ENCODE results near the gene ZNF276.
"Not testable (repeated sequence)": the region's sequence is repeated elsewhere in the genome, so short reads cannot be mapped to it uniquely, and the experiment has no call there.

The ZNF276 gene

GRCh38 chr16:89738072-89738377, 16.7 kb downstream of the ZNF276 start:
- DNase-seq = no peak

- no peak for DNase-seq
Measured at GRCh38 chr16:89738538-89739317, 17.4 kb downstream of the ZNF276 start.

- DNase-seq = no peak
Measured at GRCh38 chr16:89739383-89739782, 18.0 kb downstream of the ZNF276 start.

- DNase-seq = no peak
Measured at GRCh38 chr16:89741342-89742014, 20.1 kb downstream of the ZNF276 start.

GRCh38 chr16:89742948-89743347, 21.6 kb downstream of the ZNF276 start:
- DNase-seq = no peak

GRCh38 chr16:89744813-89745212, 23.5 kb downstream of the ZNF276 start:
- DNase-seq = no peak

- DNase-seq = no peak
Measured at GRCh38 chr16:89746043-89746442, 24.7 kb downstream of the ZNF276 start.

- DNase-seq = no peak
Measured at GRCh38 chr16:89748076-89748475, 26.7 kb downstream of the ZNF276 start.

- no peak for DNase-seq
Measured at GRCh38 chr16:89748921-89749320, 27.6 kb downstream of the ZNF276 start.

- no peak for DNase-seq
Measured at GRCh38 chr16:89749637-89750036, 28.3 kb downstream of the ZNF276 start.

- no peak for DNase-seq
Measured at GRCh38 chr16:89759746-89760340, 38.5 kb downstream of the ZNF276 start.

GRCh38 chr16:89761304-89761922, 40.1 kb downstream of the ZNF276 start:
- DNase-seq = no peak

GRCh38 chr16:89764711-89765201, 43.4 kb downstream of the ZNF276 start:
- no peak for DNase-seq

- no peak for DNase-seq
Measured at GRCh38 chr16:89765292-89765830, 44.0 kb downstream of the ZNF276 start.

- DNase-seq = no peak
Measured at GRCh38 chr16:89770367-89770766, 49.0 kb downstream of the ZNF276 start.

GRCh38 chr16:89775223-89775622, 53.9 kb downstream of the ZNF276 start:
- no peak for DNase-seq

- DNase-seq = not testable (repeated sequence)
Measured at GRCh38 chr16:89778211-89778610, 56.9 kb downstream of the ZNF276 start.

- no peak for DNase-seq
Measured at GRCh38 chr16:89779231-89779908, 58.0 kb downstream of the ZNF276 start.

- DNase-seq = no peak
Measured at GRCh38 chr16:89779909-89780305, 58.6 kb downstream of the ZNF276 start.

- no peak for DNase-seq
Measured at GRCh38 chr16:89782489-89782888, 61.2 kb downstream of the ZNF276 start.

GRCh38 chr16:89783952-89784351, 62.6 kb downstream of the ZNF276 start:
- DNase-seq = not testable (repeated sequence)

GRCh38 chr16:89784406-89784805, 63.1 kb downstream of the ZNF276 start:
- DNase-seq = no peak
